ENCODE measurements around the gene NAT9. TPM values are rescaled to one million over a fixed set of nuclear protein-coding genes. Genes with fewer than 3 reads are reported as not detected.

NAT9 gene
- total RNA-seq, 1 experiment from 2014 or later: 63.5 TPM

DNA sequence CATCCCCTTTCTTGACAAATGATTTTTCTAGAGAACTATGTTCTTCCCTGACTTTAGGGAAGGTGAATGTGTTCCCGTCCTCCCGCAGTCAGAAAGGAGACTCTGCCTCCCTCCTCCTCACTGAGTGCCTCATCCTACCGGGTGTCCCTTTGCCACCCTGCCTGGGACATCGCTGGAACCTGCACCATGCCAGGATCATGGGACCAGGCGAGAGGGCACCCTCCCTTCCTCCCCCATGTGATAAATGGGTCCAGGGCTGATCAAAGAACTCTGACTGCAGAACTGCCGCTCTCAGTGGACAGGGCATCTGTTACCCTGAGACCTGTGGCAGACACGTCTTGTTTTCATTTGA lies 7.4 kb downstream of the NAT9 start:
- no peak overlapping the region for H4K8ac ChIP-seq (replicated peaks; ENCODE audit: insufficient read length, low read depth, low read length)

More for the DNA sequence above, 7.4 kb downstream of the NAT9 start:
- Histone ChIP-seq H3K23me2 (ENCODE audit: insufficient read length, low read depth, low read length, poor library complexity, severe bottlenecking) (no peaks in the 10 kb centered on the region), H3K79me1 (ENCODE audit: insufficient read depth, low read depth, low read length, poor library complexity, severe bottlenecking) (no peaks in the 10 kb centered on the region), H2BK12ac (ENCODE audit: insufficient read length, low read depth, low read length) (no peak overlapping the region), H3K79me2 (ENCODE audit: insufficient read depth, low read length) (no peaks in the 10 kb centered on the region), H3K4ac (ENCODE audit: low read depth, low read length) (no peak overlapping the region), H2BK20ac (ENCODE audit: low read depth, low read length, poor library complexity, severe bottlenecking) (no peak overlapping the region), H4K91ac (ENCODE audit: insufficient read length, low read depth, low read length) (no peak overlapping the region), H3K27ac (ENCODE audit: insufficient read length, low read depth, low read length) (no peak overlapping the region), H3K4me1 (ENCODE audit: insufficient read depth, low read length) (no peaks in the 10 kb centered on the region), H4K20me1 (ENCODE audit: control insufficient read depth, insufficient read depth, insufficient read length) (no peaks in the 10 kb centered on the region), H4K5ac (ENCODE audit: insufficient read length, low read depth, low read length) (no peak overlapping the region), H3K9ac (ENCODE audit: extremely low read depth, insufficient read length, low read length) (no peak overlapping the region), H3K27me3 (ENCODE audit: insufficient read depth, low read length) (no peaks in the 10 kb centered on the region), H3K23ac (ENCODE audit: insufficient read length, low read depth, low read length) (no peak overlapping the region), H3T11ph (ENCODE audit: low read length) (no peak overlapping the region), H2BK120ac (ENCODE audit: low read depth, low read length, poor library complexity, severe bottlenecking) (no peak overlapping the region), H2AK5ac (ENCODE audit: insufficient read length, low read length) (no peak overlapping the region), H3K18ac (ENCODE audit: insufficient read length, low read depth, low read length) (no peak overlapping the region), H3K56ac (ENCODE audit: insufficient read length, low read depth, low read length) (no peak overlapping the region), H3K14ac (ENCODE audit: insufficient read depth, low read length) (no peak overlapping the region), H2BK15ac (ENCODE audit: low read depth, low read length) (no peak overlapping the region), H2AFZ (ENCODE audit: low read length) (no peak overlapping the region), H3K4me2 (ENCODE audit: insufficient read depth, insufficient read length, low read length) (no peak overlapping the region), H3K9me3 (ENCODE audit: control insufficient read depth, low read depth, low read length) (no peaks in the 10 kb centered on the region), H2BK5ac (ENCODE audit: insufficient read length, low read length) (no peak overlapping the region)
- no CpG with 5 or more reads among the region's 7 CpGs for WGBS (ENCODE audit: extremely low coverage, insufficient read length, low lambda C conversion rate)
- Mint-ChIP-seq H3K4me3 (no peak overlapping the region; a peak in 2 of 5 replicates), H3K36me3 (ENCODE audit: insufficient read depth in 1 of 3, low read depth in 3 of 3) (peaks cover 29 to 61% (median 58%) of the 10 kb centered on the region in 3 experiments; a peak in 6 of 7 replicates), H3K27me3 (ENCODE audit: low read depth) (no peaks in the 10 kb centered on the region), H3K27ac (peak overlapping the region in 2 of 3 experiments; percentile 62 to 77; a peak in 4 of 7 replicates), H3K9me3 (no peaks in the 10 kb centered on the region), H3K4me1 (peaks cover 10 to 29% of the 10 kb centered on the region in 2 experiments)
- TF ChIP-seq, protein P1, sequence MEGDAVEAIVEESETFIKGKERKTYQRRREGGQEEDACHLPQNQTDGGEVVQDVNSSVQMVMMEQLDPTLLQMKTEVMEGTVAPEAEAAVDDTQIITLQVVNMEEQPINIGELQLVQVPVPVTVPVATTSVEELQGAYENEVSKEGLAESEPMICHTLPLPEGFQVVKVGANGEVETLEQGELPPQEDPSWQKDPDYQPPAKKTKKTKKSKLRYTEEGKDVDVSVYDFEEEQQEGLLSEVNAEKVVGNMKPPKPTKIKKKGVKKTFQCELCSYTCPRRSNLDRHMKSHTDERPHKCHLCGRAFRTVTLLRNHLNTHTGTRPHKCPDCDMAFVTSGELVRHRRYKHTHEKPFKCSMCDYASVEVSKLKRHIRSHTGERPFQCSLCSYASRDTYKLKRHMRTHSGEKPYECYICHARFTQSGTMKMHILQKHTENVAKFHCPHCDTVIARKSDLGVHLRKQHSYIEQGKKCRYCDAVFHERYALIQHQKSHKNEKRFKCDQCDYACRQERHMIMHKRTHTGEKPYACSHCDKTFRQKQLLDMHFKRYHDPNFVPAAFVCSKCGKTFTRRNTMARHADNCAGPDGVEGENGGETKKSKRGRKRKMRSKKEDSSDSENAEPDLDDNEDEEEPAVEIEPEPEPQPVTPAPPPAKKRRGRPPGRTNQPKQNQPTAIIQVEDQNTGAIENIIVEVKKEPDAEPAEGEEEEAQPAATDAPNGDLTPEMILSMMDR (conservative IDR thresholded peaks at IDR 0.05): no peak
- no peak for DNase-seq
